ENCODE results near the gene SF3B2.
"Not testable (repeated sequence)": the region's sequence is repeated elsewhere in the genome, so short reads cannot be mapped to it uniquely, and the experiment has no call there.

Gene SF3B2, protein sequence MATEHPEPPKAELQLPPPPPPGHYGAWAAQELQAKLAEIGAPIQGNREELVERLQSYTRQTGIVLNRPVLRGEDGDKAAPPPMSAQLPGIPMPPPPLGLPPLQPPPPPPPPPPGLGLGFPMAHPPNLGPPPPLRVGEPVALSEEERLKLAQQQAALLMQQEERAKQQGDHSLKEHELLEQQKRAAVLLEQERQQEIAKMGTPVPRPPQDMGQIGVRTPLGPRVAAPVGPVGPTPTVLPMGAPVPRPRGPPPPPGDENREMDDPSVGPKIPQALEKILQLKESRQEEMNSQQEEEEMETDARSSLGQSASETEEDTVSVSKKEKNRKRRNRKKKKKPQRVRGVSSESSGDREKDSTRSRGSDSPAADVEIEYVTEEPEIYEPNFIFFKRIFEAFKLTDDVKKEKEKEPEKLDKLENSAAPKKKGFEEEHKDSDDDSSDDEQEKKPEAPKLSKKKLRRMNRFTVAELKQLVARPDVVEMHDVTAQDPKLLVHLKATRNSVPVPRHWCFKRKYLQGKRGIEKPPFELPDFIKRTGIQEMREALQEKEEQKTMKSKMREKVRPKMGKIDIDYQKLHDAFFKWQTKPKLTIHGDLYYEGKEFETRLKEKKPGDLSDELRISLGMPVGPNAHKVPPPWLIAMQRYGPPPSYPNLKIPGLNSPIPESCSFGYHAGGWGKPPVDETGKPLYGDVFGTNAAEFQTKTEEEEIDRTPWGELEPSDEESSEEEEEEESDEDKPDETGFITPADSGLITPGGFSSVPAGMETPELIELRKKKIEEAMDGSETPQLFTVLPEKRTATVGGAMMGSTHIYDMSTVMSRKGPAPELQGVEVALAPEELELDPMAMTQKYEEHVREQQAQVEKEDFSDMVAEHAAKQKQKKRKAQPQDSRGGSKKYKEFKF

DNA sequence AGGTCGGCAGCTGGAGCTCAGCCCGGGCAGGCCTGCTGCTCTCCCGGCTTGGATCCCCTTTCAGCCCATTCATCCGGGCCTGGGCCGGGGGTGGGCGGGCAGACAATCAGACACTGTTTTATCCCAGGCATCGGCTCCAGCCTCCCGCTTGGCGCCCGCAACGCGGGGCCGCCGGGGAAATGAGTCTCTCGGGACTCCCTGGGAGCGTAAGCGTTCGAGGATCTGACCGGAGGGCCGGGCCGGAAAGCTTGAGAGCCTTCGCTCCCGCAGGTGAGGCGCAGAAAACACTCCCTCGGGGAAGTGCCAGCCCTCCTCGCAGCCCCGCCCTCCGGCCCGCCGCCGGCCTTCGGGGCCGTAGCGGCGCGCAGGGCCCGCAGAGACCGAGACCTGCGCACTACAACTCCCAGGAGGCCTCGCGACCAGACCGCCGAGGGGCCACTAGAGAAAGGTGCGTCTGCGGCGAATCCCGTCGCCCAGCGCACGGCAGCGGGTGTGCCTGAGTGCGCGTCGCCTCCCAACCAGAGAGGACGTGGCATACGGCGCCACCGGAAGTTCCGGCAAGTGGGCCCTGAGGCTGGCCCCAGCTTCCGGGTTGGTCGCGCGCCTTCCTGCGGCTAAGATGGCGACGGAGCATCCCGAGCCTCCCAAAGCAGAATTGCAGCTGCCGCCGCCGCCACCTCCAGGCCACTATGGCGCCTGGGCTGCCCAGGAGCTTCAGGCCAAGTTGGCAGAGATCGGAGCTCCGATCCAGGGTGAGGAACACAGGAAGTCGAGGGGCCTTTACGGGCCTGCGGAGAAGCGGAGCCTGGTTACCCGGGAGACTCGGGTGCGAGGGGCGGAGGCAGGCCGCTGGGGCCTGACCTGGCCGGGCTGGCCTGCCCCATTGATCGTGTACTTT, at the start of gene SF3B2:
TSS of gene SF3B2 (plus strand) at position 599 of the 898 bp plus-strand sequence. CDS start at position 620, 21 bp downstream.
- DNase-seq (ENCODE audit: low read depth in 2 of 3, low spot score in 1 of 3), result peak; percentile 90 to 96 (median 95)

- no peak for DNase-seq (ENCODE audit: low read depth in 2 of 3, low spot score in 1 of 3)
These were observed 49.4 kb upstream of the SF3B2 start for GRCh38 chr11:66002648-66003225.

- no peak for DNase-seq (ENCODE audit: low read depth in 2 of 3, low spot score in 1 of 3)
These were observed 48.9 kb upstream of the SF3B2 start for GRCh38 chr11:66003291-66003690.

DNA sequence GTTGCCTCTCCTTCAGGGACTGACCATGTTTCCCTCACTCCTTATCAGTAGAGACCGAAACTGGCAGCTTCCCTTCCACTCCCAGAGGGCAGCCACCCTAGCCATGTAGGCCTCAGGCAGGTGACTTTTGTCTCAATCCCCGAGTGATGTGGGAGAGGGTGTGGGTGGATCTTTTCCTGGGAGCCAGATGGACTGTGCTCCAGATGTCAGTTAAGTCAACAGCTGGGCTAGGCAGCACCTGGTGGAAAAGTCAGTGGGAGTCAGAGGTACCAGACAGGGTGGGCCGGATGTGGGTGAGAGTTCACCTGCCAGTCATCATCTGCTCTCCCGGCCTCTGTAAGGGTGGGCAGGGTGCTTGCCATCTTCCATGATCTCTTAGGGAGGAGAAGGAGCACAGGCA, 48.0 kb upstream of the SF3B2 start:
- DNase-seq (ENCODE audit: low read depth in 2 of 3, low spot score in 1 of 3), result no peak

DNA sequence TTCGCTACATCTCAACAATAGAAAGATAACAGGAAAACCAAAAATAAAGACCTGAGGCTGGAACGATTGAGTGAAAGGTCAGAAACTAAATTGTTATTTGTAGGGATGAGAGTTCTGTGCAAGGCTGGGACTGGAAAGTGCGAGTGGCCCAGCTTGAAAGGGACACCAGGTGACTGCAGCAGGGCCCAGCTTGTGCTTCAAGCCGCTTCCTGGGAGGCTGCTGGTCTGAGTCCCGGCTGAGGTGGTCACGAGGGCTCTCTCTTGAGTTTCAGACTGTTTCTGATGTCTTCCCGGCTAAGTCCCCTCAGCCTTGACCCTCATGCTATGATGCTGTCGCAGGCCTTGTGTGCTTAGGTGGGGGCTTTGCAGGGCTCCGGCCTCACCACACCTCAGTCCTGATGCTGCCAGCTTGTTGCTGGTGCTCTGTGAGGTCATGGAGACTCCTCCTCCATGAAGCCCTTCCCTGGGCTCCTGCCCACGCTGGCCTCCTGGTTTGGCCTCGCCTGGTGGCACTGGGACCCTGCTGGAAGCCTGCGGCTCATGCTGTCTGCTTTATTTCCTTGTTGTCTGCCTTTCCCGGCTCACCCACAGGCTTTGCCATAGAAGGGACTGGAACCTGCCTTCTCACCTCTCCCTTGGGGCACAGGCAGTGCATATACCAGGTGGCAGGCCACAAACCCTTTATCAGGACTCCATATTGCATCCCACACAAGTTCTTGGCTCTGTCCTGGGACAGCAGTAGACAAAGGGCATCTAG, 45.9 kb upstream of the SF3B2 start:
- DNase-seq (ENCODE audit: low read depth in 2 of 3, low spot score in 1 of 3), result no peak

- no peak for DNase-seq (ENCODE audit: low read depth in 2 of 3, low spot score in 1 of 3)
These were observed 45.3 kb upstream of the SF3B2 start for GRCh38 chr11:66006891-66007176.

- DNase-seq (ENCODE audit: low read depth in 2 of 3, low spot score in 1 of 3), result no peak
These were observed 44.9 kb upstream of the SF3B2 start for GRCh38 chr11:66007201-66007634.

- no peak for DNase-seq (ENCODE audit: low read depth in 2 of 3, low spot score in 1 of 3)
These were observed 44.1 kb upstream of the SF3B2 start for GRCh38 chr11:66008095-66008467.

GRCh38 chr11:66008468-66009101, 43.6 kb upstream of the SF3B2 start:
- DNase-seq (ENCODE audit: low read depth in 2 of 3, low spot score in 1 of 3), result no peak

DNA sequence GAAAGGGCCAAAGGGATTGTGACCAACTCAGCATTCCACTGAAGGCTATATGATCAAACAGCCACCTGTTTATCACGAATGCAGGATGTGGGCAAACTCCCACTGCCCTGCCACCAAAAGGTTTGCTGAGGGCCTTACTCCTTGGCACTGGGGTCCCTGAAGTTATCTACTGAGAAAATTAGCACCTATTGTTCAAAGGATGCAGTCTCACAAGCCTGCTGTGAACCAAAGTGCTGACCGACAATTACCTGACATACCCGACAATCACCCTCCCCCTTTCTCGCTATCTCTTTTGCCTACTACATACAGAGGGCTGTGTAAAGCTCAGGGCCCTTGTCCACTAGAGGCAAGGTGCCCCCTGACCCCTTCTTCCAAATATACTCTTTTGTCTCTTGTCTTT, 42.1 kb upstream of the SF3B2 start:
- not testable (repeated sequence) for DNase-seq (ENCODE audit: low read depth in 2 of 3, low spot score in 1 of 3)

DNA sequence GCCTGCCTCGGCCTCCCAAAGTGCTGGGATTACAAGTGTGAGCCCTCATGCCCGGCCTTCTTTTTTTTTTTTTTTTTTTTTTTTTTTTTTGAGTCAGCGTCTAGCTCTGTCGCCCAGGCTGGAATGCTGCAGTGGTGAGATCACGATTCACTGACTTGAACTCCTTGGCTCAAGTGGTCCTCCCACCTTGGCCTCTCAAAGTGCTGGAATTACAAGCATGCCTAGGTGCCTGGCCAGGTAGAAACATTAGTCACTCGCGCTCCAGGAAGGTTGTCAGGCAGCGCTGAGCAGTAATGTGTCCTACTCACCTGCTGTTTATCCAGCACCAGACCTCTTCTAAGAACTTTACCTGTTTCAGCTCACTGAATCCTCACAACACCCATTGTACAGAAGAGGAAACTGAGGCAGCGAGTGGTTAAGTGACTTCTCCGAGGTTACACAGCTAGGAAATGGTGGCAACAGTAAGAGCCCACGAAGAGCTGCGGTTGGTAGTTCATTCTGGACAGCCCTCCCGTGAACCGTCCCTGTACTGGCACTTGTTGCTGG, 40.9 kb upstream of the SF3B2 start:
- no peak for DNase-seq (ENCODE audit: low read depth in 2 of 3, low spot score in 1 of 3)

- no peak for DNase-seq (ENCODE audit: low read depth in 2 of 3, low spot score in 1 of 3)
These were observed 40.3 kb upstream of the SF3B2 start, which contains the start of gene CST6 for GRCh38 chr11:66011785-66012303. CST6 (plus strand) TSS chr11:66012008; CDS start chr11:66012045, 37 bp downstream.

- no peak for DNase-seq (ENCODE audit: low read depth in 2 of 3, low spot score in 1 of 3)
These were observed 39.7 kb upstream of the SF3B2 start for GRCh38 chr11:66012371-66012945.

DNA sequence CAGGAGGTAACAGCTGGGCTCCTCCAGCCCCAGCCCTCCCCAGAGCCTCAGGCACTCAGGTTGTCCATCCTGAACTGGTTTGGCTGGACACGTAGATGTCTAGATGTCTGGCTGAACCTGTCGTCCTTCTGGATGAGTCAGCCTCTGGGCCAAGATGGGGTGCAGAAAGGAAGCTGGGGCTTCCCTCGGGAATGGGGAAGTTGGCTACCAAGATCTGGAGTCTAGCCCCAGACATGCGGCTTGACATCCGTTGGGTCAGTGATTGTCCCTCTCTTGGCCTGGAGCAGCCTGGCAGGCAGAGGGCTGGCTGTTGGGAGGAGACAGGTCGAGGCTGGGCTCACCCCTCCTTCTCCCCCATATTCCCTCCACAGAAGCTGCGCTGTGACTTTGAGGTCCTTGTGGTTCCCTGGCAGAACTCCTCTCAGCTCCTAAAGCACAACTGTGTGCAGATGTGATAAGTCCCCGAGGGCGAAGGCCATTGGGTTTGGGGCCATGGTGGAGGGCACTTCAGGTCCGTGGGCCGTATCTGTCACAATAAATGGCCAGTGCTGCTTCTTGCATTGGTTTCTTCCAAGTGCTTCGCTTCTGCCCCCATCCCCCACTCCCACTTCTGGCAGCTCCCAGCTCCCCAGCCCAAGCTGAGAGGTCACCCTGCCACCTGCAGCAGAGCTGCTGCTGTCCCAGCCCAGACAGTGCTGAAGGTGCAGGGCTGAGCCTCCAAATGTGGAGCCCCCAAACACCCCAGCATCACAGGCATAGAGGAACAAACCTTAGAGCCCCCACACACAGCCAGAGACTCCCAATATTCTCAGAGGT, 39.0 kb upstream of the SF3B2 start:
- DNase-seq (ENCODE audit: low read depth in 2 of 3, low spot score in 1 of 3), result no peak

GRCh38 chr11:66013762-66014100, 38.4 kb upstream of the SF3B2 start:
- no peak for DNase-seq (ENCODE audit: low read depth in 2 of 3, low spot score in 1 of 3)

DNA sequence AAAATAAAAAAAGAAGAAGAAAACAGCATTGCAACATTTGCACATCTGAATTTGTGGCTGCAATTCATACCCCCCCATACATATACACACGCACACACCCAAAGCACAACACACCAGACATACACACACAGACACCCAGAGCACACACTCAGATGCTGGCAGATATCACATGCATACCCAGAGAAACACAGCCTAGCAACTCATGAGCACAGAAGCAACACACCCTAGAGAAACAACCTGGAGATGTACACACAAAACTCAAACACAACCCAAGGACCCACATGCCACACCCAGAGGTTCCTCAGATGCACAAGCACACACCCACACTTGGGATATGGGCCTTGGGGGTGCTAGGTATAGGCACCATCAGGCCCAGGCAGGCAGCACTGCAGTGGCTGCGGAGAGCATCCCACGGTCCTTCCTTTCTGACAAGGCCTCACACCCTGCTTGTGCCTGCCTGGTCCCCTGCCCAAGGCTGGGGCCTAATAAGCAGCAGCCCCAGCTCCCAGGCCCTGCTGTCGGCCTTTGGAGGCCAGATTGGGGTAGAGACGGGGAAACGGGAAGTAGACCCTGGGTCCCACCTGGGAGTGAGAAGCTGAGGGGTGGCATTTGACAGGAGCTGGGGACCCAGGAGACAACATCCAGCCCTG, 37.2 kb upstream of the SF3B2 start:
- no peak for DNase-seq (ENCODE audit: low read depth in 2 of 3, low spot score in 1 of 3)

GRCh38 chr11:66015454-66015881, 36.7 kb upstream of the SF3B2 start:
- DNase-seq (ENCODE audit: low read depth in 2 of 3, low spot score in 1 of 3), result no peak
